ENCODE measurements around the gene SHKBP1. TPM values are rescaled to one million over a fixed set of nuclear protein-coding genes. Genes with fewer than 3 reads are reported as not detected.
A peak's percentile ranks its signal among the peaks of the same experiment; 100 is the strongest.

Gene SHKBP1
- total RNA-seq, 2 donors from 2014 or later = 113 to 126 TPM

DNA sequence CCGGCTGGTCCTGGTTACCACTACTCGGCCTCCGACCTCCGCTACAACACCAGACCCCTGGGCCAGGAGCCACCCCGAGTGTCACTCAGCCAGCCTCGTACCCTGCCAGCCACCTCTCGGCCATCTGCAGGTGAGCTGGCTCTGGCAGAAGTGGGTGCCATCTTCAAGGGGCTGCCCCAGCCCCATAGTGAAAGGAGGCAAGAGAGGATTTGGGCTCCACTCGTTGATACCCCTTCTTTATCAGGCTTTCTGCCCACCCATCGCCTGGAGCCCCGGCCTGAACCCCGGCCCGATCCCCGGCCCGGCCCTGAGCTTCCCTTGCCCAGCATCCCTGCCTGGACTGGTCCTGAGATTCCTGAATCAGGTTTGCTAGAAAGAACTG is 31.6 kb downstream of the SHKBP1 start:
- no peaks in the 10 kb centered on the region for H3K9me3 Mint-ChIP-seq
- H3K4me3 Mint-ChIP-seq = peak overlapping the region; percentile 97
- peak overlapping the region; percentile 53 for H3K27ac Mint-ChIP-seq
- H3K4me1 Mint-ChIP-seq = peaks cover 32% of the 10 kb centered on the region
- no peak for ATAC-seq (replicated peaks)
- H3K36me3 Mint-ChIP-seq (ENCODE audit: low read depth) = peaks cover 25% of the 10 kb centered on the region
- H3K27me3 Mint-ChIP-seq = no peaks in the 10 kb centered on the region

DNA sequence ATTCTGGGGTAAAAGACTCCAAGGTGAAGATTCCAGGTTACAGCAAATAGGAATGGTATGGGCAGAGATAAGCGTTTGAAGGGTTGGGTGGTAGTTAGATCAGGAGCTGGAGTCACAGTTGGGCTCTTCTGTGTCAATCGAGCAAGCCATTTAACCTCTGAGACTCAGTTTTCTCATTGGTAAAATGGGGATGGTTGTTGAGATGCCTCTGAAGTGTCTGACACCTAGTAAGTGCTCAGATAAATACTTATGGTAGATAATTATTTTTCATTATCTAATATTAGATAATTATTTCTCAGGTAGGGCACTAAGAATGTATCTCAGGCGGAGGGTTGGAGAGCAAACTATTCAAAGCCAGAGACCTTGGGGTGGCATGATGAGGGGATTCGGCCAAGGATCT is 32.3 kb downstream of the SHKBP1 start:
- Mint-ChIP-seq H3K4me1 (peaks cover 29% of the 10 kb centered on the region), H3K4me3 (peak overlapping the region; percentile 97), H3K27me3 (no peaks in the 10 kb centered on the region), H3K9me3 (no peaks in the 10 kb centered on the region), H3K27ac (peak overlapping the region; percentile 97), H3K36me3 (ENCODE audit: low read depth) (peaks cover 32% of the 10 kb centered on the region)
- ATAC-seq (replicated peaks) = no peak

GRCh38 chr19:40609561-40610395 is 33.1 kb downstream of the SHKBP1 start:
- no peaks in the 10 kb centered on the region for H3K27me3 Mint-ChIP-seq
- peaks cover 27% of the 10 kb centered on the region for H3K4me1 Mint-ChIP-seq
- H3K27ac Mint-ChIP-seq = peak overlapping the region; percentile 97
- peak overlapping the region; percentile 97 for H3K4me3 Mint-ChIP-seq
- peak; percentile 65 for ATAC-seq (replicated peaks)
- peaks cover 41% of the 10 kb centered on the region for H3K36me3 Mint-ChIP-seq (ENCODE audit: low read depth)
- H3K9me3 Mint-ChIP-seq = no peaks in the 10 kb centered on the region

- Mint-ChIP-seq H3K9me3 (no peaks in the 10 kb centered on the region), H3K4me3 (peak overlapping the region; percentile 97), H3K27ac (peak overlapping the region; percentile 97), H3K4me1 (peaks cover 34% of the 10 kb centered on the region), H3K36me3 (ENCODE audit: low read depth) (peaks cover 48% of the 10 kb centered on the region), H3K27me3 (no peaks in the 10 kb centered on the region)
- peak; percentile 11 for ATAC-seq (replicated peaks)
Measured at GRCh38 chr19:40610396-40611064, 33.9 kb downstream of the SHKBP1 start.

- Mint-ChIP-seq H3K36me3 (ENCODE audit: low read depth) (peaks cover 54% of the 10 kb centered on the region), H3K27ac (peak overlapping the region; percentile 97), H3K9me3 (no peaks in the 10 kb centered on the region), H3K4me1 (peaks cover 35% of the 10 kb centered on the region), H3K4me3 (peak overlapping the region; percentile 97), H3K27me3 (no peaks in the 10 kb centered on the region)
- no peak for ATAC-seq (replicated peaks)
Measured at GRCh38 chr19:40611096-40611495, 34.4 kb downstream of the SHKBP1 start.

GRCh38 chr19:40611900-40612698 is 35.4 kb downstream of the SHKBP1 start:
- Mint-ChIP-seq H3K4me3 (peak overlapping the region; percentile 97), H3K9me3 (no peaks in the 10 kb centered on the region), H3K4me1 (peaks cover 35% of the 10 kb centered on the region), H3K27ac (peak overlapping the region; percentile 99), H3K27me3 (no peaks in the 10 kb centered on the region), H3K36me3 (ENCODE audit: low read depth) (peaks cover 64% of the 10 kb centered on the region)
- ATAC-seq (replicated peaks) = no peak

- Mint-ChIP-seq H3K4me3 (peak overlapping the region; percentile 97), H3K27me3 (no peaks in the 10 kb centered on the region), H3K9me3 (no peaks in the 10 kb centered on the region), H3K27ac (peak overlapping the region; percentile 99), H3K36me3 (ENCODE audit: low read depth) (peaks cover 73% of the 10 kb centered on the region), H3K4me1 (peaks cover 31% of the 10 kb centered on the region)
- peak; percentile 5 for ATAC-seq (replicated peaks)
Measured at GRCh38 chr19:40612831-40613689, 36.4 kb downstream of the SHKBP1 start.

GRCh38 chr19:40613690-40614621 is 37.3 kb downstream of the SHKBP1 start:
- peaks cover 26% of the 10 kb centered on the region for H3K4me1 Mint-ChIP-seq
- H3K36me3 Mint-ChIP-seq (ENCODE audit: low read depth) = peaks cover 82% of the 10 kb centered on the region
- H3K9me3 Mint-ChIP-seq = no peaks in the 10 kb centered on the region

GRCh38 chr19:40614622-40615411 is 38.1 kb downstream of the SHKBP1 start:
- peaks cover 28% of the 10 kb centered on the region for H3K4me1 Mint-ChIP-seq
- no peaks in the 10 kb centered on the region for H3K27me3 Mint-ChIP-seq
- no peaks in the 10 kb centered on the region for H3K9me3 Mint-ChIP-seq
- peak; percentile 63 for ATAC-seq (replicated peaks)
- H3K36me3 Mint-ChIP-seq (ENCODE audit: low read depth) = peaks cover 90% of the 10 kb centered on the region
- H3K27ac Mint-ChIP-seq = peak overlapping the region; percentile 99
- peak overlapping the region; percentile 97 for H3K4me3 Mint-ChIP-seq

More at GRCh38 chr19:40613690-40614621, 37.3 kb downstream of the SHKBP1 start:
- peak overlapping the region; percentile 97 for H3K4me3 Mint-ChIP-seq
- ATAC-seq (replicated peaks) = peak; percentile 59
- H3K27ac Mint-ChIP-seq = peak overlapping the region; percentile 99
- H3K27me3 Mint-ChIP-seq = no peaks in the 10 kb centered on the region

DNA sequence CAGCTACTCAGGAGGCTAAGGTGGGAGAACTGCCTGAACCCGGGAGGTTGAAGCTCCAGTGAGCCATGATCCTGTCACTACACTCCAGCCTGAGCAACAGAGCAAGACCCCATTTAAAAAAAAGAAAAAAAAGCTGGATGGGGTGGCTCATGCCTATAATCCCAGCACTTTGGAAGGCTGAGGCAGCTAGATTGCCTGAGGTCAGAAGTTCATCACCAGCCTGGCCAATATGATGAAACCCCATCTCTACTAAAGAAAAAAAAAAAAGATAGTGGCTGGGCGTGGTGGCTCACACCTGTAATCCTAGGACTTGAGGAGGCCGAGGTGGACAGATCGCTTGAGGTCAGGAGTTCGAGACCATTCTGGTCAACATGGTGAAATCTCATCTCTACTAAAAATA is 39.5 kb downstream of the SHKBP1 start:
- H3K36me3 Mint-ChIP-seq (ENCODE audit: low read depth) = peaks cover 92% of the 10 kb centered on the region
- H3K4me1 Mint-ChIP-seq = peaks cover 24% of the 10 kb centered on the region
- no peaks in the 10 kb centered on the region for H3K27me3 Mint-ChIP-seq
- H3K4me3 Mint-ChIP-seq = peak overlapping the region; percentile 97
- no peak for ATAC-seq (replicated peaks)
- H3K9me3 Mint-ChIP-seq = no peaks in the 10 kb centered on the region
- H3K27ac Mint-ChIP-seq = peak overlapping the region; percentile 99

- Mint-ChIP-seq H3K36me3 (ENCODE audit: low read depth) (peaks cover 97% of the 10 kb centered on the region), H3K4me3 (no peak overlapping the region), H3K27ac (peak overlapping the region; percentile 50), H3K4me1 (peaks cover 26% of the 10 kb centered on the region), H3K27me3 (no peaks in the 10 kb centered on the region), H3K9me3 (no peaks in the 10 kb centered on the region)
- ATAC-seq (replicated peaks) = no peak
Measured at GRCh38 chr19:40616941-40617340, 40.3 kb downstream of the SHKBP1 start.

- Mint-ChIP-seq H3K4me1 (peaks cover 26% of the 10 kb centered on the region), H3K4me3 (no peak overlapping the region), H3K9me3 (no peaks in the 10 kb centered on the region), H3K27ac (peak overlapping the region; percentile 89), H3K27me3 (no peaks in the 10 kb centered on the region), H3K36me3 (ENCODE audit: low read depth) (peaks cover 100% of the 10 kb centered on the region)
- ATAC-seq (replicated peaks) = no peak
Measured at GRCh38 chr19:40617961-40618360, 41.3 kb downstream of the SHKBP1 start.
